Suppressor macrophage (primary cell): Measurements from ENCODE around the gene FXYD6.
A peak's percentile ranks its signal among the peaks of the same experiment; 100 is the strongest.
"Not testable (repeated sequence)": the region's sequence is repeated elsewhere in the genome, so short reads cannot be mapped to it uniquely, and the experiment has no call there.

Source experiments
- DNase-seq, 4 experiments: peaks; one replicate each; pipeline ENCODE4 v3.0.0-alpha.2; 2020 to 2022
- total RNA-seq, 17 experiments: gene quantifications; one replicate each; lab custom pipeline; 2026; ENCODE audit warnings: mixed read lengths in 6 of 17, inconsistent platforms in 3 of 17; lab: John Stamatoyannopoulos, UW

Gene FXYD6, protein sequence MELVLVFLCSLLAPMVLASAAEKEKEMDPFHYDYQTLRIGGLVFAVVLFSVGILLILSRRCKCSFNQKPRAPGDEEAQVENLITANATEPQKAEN
- total RNA-seq: 3.0 to 89.9 (median 10.7) reads per million in 17 experiments

DNA sequence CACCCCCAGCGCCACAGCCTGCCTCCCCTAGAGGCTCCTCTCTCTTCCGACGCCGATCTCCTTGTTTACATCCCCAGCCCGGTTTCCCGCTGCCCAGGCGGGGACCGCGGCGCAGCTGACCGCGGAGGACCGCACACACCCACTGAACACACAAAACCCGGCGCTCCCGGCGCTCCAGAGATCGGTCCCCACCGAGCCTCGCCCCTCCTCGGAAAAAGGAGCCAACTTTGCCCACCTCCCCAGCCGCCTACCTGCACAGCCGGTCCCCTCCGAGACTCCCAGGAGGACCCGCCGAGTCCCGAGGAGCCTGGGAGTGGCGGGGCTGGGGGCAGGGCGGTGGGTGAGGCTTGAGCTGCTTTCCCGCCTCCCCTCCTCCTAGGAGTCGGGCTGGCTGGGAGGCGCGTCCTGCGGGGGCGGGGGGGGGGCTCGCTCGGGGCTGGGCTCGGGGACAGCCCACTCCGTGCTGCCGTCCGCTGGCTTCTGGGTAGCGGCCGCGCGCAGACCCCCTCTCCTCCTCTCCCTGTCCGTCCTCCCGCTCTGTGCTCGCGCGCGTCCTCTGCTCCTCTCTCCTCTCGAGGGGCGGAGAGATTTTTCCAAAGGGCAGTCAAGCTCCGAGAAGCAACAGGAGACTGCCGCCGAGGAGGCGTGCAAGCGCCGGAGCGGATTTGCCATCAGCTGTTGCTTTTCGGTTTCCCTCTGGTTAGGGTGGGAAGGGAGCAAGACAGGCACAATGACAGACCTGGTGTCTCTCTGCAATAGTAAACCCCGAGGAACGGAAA is at the start of gene FXYD6:
Gene FXYD6 (minus strand): TSS at position 318 of the 779 bp plus-strand sequence. CDS start 33,882 bp downstream, outside the sequence.
- peak in 3 of 4 experiments; percentile 14 to 31 (median 30) for DNase-seq

DNA sequence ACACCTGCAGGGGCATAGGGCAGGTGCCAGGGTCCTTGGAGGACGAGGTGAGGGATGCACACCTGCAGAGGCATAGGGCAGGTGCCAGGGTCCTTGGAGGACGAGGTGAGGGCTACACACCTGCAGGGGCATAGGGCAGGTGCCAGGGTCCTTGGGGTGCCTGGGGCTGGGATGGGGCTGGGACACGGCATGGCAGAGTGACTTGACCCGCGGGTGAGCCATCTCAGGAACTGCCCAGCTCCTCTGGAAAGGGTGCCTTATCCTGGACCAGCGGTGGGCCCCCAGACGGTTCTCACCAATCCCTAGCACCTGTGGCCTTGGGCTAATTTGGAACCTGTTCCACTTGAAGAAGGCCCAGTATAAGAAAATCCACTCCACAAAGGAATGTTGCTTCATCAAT is 49.7 kb upstream of the FXYD6 start:
- DNase-seq: not testable (repeated sequence)

DNA sequence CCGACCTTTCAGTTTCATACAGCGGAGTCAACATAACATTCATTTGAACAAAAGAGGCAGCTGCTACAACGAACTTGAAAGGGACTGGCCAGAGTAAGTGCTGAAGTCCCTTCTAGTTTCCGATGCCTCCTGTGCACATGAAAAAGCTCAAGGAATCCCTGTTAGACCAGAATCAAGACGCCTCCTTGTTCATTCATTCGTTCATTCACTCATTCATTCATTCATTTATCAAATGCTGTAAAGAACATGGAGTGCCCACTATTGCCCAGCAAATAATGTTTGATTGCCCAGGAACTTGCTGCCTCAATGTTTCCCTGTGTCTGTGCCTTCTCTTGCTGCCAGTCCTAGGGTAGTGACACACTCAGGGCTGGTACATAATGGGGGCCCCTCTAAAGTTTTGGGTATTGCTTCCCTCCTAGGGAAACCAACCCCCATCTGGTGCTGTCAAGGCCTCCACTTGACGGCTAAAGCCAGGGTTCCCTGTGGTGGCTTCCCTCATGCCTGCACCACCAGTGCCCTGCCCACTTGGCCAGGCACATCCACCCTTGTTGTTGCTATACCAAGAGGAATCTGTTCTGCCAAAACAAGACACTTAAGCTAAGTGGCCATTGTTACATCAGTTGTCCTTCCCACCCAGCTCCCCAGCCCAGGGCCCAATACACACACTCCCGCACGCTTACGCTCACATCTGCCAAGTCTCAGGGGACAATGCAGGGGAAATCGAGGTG is 48.9 kb upstream of the FXYD6 start:
- no peak for DNase-seq

DNA sequence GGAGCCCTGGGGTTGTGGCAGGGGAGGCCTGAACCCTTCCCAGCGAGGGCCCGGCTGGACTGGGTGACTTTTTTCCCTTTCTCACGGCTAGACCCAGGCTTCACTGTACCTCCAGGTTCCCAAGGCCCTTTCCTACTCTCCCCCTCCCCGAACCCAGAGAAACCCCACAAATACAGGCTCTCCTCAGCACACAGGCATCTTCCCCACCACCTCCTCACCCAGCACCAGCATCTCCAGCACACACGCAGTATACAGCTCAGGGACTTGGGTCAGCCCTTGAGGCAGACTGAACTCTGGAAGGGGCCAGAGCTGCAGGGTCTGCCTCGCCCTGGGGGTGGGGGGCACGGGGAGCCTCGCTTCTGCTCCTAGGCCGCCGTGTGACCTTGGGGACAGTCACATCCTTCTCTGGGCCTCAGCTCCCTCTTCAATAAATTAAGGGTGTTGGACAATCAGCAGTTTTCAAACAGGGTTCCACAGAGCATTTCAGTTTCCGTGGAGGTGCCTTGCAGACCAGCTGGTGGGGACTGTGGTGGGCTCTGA is 48.2 kb upstream of the FXYD6 start:
- DNase-seq: no peak

DNA sequence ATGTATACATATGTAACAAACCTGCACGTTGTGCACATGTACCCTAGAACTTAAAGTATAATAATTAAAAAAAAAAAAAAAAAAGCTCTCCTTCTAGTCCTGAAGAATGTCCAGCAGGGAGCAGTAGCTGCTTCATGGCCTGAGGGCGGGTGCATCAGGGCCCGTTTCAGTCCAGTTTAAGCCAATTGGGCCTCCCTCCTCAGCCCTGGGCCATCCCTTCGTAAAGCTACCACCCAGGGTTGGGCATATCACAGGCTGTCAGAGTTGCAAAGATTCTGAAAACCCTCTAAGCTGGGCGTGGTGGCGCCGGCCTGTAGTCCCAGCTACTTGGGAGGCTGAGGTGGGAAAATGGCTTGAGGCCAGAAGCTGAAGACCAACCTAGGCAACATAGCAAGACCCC is 47.3 kb upstream of the FXYD6 start:
- peak in 1 of 4 experiments; percentile 30 for DNase-seq

DNA sequence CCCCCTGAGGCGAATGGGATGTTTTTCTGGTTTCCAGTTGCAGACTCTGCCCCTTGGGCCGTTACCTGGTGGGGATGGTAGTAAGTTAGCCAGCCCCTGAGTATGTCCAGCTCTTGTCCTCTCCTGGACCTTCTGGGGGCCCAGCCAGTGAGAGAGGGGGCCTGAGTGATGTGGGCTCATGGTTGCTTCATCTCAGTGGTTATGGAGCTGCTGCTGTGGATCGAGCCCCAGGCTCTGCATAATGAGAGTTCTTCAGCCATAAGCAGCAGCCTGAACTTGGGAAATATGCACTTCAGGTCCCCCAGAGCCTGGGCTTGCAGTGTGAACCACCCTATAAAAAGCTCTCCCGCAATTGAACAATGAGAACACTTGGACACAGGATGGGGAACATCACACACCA is 46.8 kb upstream of the FXYD6 start:
- DNase-seq: no peak

DNA sequence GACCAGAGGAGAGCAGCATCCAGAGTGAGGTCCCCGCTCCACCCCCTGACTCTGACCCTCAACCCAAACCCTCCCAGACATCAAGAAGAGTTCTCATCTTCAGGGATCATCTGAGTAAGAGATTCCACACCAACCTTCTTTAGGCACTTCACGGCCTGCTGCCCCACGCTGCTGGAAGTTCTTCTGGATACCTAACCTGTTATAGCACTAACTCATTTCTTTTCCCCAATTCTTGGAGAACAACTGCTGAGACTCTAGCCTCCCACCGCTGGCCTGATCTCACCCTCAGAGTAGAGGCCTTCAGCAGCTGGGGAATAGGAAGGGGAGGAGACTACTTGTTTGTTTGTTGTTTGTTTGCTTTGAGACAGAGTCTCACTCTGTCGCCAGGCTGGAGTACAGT is 45.4 kb upstream of the FXYD6 start:
- no peak for DNase-seq

DNA sequence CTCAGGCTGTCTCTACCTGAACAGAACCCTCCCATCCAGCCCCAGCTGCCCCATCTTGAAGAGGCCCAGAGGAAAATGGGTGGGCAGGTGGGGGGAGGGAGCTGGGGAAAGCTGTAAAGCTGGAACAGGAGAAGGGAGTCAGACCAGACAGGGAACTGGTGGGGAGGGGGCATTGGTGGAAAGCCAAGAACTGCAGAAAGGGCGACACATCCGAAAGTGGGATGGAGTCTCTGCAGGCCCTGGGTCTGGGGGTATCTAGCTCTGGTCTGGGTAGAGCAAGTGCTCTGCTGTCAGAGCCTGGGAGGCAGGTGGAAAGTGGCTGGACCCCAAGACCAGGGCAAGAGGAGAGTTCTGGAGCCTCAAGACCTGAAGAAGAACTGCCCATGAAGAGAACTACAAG is 45.0 kb upstream of the FXYD6 start:
- DNase-seq: no peak

DNA sequence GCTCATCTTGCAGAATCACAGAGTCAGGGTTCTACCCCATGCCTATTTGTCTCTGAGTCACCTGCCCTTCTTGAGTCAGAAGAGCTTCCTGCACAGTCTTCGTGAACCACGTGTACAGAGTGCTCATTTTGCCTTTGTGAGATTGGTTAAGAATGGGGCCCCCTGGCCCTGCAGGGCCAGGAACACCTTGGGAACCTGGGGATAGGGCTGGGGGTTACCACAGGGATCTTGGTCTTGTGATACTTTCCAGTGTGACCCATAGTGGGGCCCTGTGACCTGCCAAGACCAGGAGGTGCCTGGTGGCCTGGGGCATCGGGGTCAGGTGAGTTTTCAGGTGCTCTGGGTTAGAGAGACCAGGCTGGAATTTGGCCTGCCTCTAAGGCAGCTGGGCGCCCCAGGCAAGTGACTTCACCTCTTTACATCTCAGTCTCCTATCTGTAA is 43.3 kb upstream of the FXYD6 start:
- peak in 2 of 4 experiments; percentile 46 to 61 for DNase-seq

DNA sequence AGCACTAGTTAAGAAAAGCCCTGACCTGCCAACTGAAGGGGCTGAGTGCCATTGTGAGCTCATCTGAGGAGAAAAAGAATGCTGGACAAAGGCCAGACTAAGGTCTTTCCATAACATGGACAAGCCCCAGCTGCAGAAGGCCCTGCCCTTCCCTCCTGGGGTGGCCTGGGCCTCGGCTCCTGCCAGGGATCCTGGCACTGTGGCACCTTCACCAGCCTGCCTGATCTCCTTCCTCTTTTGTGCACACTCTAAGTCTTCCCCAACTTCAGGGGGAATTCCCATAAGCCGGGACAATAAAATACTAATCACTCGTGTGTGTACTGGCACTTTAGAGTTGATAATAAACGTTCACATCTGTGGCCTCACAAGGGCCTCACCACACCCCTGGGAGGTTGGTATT is 42.9 kb upstream of the FXYD6 start:
- peak; percentile 40 to 67 (median 60) for DNase-seq

DNA sequence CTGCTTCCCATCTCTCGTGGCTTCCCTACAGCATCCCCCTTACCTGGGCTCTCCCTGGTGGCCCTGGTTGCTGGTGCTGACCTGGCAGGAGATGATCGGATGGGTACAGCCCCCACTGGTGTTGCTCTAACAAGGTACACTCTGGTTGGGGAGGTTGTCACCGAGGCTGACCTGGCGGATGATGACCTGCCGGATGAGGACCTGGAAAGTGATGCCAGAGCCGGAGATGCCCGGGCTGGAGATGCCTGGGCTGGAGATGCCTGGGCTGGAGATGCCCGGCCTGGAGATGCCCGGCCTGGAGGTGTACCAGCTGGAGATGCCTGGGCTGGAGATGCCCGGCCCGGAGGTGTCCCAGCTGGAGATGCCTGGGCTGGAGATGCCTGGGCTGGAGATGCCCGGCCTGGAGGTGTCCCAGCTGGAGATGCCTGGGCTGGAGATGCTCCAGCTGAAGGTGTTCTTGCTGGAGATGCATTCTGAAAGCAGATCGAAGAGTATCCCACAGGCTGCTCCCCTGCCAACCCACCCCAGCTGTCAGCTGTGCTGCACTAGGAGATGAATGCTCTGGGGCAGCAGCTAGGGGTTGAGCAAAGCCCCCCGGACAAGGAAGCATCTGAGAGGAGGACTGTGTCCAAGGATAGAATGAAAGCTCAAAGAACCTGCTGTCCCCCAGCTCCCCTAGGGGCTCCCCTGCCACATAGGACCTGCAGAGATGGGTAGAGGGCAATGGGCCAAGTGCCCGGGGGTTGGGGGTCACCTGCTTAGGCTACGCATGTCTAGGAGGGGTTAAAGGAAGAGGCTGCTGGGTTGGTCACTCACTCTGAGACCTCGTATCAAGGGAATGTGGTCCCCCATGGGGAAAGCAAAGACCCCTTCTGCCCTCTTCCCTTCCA is 42.2 kb upstream of the FXYD6 start:
- DNase-seq: no peak

DNA sequence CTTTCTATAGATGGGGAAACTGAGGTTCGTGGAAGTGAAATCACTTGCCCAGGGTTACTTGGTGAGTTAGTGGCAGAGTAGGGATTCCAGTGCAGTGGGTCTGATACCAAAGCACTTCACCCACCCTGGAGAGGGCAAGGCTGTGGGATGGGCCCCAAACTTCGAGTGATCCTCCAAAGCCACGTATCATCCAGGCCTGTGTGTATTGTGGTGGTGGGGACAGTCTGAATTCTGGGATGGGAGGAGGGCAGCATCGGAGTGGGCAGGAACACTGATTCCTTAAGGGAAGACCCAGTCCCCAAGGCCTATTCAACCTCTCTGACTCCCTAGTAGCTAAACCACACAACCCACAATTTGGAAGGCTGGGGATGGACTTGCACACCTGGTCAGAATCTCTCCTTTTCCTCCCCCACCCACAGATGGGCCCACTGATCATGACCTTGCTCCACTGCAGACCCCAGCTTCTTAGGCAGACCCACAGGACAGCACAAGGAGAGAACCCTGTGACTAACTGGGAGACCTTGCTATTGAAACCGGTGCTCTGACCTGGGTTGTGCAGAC is 41.2 kb upstream of the FXYD6 start:
- DNase-seq: no peak

DNA sequence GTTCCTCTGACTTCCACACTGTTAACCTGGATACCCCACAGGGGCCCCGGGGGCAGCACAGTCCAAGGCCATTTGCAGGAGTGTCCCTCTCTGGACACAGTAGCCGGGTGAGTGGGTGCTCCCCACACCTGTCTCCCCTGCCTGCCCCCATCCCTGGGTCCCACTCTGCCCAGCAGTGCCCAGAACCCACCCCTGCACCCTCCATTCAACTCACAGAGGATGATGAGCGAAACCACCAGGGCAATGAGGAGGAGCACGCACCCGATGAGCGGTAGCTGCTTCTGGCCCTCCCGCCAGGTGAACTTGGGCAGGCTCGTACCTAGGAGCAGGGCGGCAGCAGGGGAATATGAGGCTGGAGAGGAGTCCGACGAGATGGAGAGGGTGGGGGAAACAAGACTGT is 40.5 kb upstream of the FXYD6 start:
- DNase-seq: no peak

DNA sequence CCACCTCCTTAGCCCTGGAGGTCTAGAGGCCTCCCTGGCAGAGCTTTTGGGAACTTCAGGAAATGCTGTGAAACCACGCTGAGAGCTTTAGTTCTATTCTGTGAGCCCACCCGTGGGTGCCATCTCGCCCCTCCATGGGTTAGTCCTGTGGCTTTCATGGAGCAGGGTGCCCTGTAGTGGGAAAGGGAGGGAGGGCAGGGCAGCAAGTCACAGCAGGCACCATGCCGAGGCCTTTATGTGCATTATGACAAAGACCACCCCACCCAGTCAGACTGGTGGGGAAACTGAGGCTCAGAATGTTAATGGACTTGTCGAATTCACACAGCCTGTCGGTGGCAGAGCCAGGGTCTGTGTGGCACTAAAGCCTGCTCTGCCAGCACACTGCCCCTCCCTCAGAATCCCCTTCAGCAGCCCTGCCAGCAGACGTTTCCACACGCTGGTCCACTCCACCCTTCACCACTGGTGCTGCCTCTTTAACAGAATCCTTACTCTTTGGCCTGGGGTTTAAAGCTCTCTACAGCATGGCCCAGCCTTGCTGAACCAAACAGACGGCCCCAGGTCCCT is 39.3 kb upstream of the FXYD6 start:
- DNase-seq: no peak

DNA sequence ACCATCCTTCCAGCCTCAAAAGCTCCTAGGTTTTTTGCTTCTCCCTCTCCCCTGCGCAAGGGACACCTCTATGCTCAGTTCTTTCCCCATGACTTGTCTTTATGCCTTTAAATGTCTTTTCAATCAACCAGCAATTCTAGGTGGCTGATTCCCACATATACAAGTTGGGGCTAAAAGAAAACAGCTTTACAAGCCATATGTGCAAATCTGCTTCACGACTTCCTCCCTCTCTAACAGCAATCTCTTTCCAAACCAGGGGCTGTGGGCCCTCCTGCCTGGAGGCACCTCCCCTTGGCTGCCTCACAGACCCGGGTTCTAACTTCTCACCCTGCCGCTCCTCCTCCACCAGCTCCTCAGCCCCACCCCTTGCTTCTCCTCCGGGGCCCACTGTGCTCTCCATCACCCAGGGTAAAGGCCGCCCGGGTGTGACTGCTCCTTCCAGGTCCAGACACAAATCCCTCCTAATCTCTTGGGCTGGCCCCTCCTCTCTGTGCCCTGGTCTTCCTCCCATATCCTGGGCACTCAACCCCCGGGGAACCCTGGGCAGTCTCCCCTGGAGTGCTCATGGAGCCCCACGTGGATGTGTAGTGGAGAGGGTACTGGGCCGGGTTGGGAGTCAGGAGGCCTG is 38.6 kb upstream of the FXYD6 start:
- no peak for DNase-seq

DNA sequence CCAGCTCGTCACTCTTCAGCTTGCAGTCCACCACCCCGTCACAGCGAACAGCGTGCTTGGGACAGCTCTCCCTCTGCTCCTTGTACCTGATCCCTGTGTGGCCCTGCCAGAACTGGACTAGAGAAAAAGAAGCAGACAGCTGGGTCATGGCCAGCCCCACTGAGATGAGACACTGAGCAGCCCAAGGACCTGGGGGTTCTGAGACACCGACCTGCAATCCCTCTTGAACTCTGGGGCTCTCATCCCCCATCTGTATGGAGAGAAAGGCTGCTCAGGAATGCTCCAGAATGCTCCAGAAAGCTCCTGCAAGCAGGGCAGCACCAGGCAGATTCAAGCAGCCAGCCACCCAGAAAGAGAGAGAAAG is 37.9 kb upstream of the FXYD6 start:
- DNase-seq: no peak

DNA sequence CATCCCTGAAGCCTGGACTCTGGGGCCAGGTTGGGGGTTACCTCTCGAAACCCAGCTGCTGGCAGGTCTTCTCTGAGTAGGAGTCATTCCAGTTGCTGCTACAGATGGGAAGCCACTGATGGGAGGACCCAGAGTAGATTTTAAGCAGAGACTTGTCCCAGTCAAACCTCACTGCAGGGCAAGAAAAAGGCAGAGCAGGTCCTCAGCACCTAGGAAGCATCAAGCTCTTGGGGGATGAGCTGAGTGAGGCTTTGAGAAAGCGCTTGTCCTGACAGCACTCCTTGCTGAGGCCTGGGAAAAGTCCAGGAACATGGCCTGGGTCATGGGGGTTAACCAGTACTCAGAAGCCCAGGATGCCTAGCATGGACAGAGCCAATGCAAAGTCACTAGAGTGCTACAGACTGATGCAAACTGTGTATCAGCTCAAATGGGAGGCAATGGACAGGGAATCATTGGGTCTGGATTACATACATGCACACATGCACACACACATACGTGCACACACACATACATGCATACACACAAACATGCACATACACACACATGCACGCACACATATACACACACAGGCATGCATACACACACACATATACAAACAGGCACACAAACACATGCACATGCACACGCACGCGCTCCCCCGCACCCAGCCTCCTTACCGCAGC is 37.4 kb upstream of the FXYD6 start:
- no peak for DNase-seq

DNA sequence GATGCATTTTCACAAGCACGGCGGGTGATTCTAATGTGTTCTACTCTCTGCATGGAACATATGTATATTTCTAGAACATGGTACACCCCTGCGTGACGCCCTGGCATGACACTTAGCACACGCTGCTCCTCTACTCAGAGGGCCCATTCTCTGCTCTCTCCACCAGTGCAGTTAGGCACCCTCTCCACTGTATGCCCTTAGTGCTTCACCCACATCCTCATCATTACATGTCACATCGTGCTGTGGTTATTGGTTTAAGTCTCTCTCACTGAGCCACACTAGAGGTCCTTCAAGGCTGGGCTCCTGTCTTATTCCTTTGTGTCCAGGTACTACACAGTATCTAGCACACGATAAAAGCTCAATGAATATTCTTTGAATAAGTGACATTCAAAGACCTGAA is 36.0 kb upstream of the FXYD6 start:
- no peak for DNase-seq

DNA sequence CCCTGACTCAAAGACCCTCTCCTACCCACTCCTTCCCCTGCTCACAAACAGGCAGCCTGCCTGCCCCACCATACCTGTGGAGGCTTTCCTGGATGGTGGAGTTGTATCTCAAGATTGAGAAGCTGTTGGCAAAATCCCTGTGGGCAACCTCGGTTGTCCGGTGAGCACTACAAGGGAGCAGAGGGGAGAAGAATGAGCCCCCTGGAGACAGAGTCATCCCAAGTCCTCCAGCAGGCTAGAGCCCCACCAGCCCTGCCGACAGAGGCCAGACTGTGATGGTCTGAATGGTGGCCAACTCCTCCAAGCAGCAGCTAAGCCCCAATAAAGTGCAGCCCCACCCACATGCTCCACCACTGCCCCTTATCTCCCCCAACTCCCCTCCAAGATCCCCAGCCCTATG is 35.2 kb upstream of the FXYD6 start:
- no peak for DNase-seq

DNA sequence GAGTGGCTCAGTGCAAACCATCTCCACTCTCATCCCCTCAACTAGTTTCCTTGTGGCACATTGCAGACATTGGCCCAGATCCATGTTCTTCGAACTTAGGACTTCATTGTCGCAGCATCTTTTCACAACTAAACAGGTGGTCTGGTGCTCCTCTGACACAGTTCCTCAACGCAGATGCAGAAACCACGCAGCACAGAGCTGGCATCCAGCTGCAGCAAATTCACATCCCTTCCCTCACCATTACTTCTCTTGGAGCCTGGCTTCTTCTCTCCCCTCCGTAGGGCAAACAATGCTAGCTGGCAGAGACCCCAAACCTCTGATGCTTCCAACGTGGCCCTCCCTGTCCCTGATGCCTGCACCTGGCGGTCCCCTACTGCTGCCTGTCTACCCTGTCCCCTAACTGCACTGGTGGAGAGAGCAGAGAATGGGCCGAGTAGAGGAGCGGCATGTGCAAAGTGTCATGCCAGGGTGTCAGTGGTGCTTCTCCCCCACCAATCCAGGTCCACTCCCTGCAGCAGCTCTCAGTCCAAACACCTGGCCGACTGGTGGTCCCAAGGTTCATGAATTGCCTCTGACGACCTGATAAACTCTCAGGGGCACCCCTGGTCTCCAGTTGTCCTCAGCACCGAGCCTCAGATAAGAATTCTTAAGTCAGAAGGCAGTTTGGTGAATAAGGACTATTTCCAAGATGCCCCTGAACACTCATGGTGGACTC is 34.6 kb upstream of the FXYD6 start:
- no peak for DNase-seq
